PC-9 (cell line): Measurements from ENCODE around the gene EYS.

Experiments used
- CTCF ChIP-seq: fragments of 200-600 bp; sonication (generic); conservative IDR thresholded peaks from 2 replicates; pipeline ENCODE4 v1.6.1; 2017; ENCODE audit warnings: mixed run types, antibody characterized with exemption, mild to moderate bottlenecking, moderate library complexity
- EZH2 ChIP-seq: fragments of 200-600 bp; sonication (generic); IDR thresholded peaks from 2 replicates; pipeline ENCODE4 v1.8.0; 2017; ENCODE audit warnings: antibody characterized with exemption, low read depth

DNA sequence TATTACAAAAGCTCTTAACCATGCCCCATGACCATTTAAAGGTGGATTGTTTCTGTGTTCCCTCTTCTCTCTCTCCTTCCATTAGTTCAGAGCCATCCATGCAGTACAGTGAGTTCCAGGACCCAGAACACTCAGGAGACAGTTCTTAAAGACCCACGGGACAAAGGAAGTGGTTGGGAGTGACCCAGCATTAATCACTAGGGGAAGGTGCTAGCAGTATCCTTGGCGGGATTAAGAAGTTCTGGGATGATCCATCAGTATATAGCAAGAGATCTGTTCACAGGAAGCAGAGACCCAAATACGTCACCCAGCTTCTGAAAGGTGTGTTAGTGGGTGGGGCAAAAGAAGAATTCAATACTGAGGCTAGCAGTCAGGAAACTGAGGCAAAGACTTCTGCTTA, 1917.3 kb downstream of the EYS start:
- TF ChIP-seq CTCF (no peak), EZH2 (no peak)
